ENCODE measurements around the gene SLC25A1. TPM values are rescaled to one million over a fixed set of nuclear protein-coding genes. Genes with fewer than 3 reads are reported as not detected.

The SLC25A1 gene
- total RNA-seq, 1 experiment from 2014 or later: 151 TPM

GRCh38 chr22:19148417-19149046 lies 30.0 kb downstream of the SLC25A1 start:
- Histone ChIP-seq H3K9me3 (ENCODE audit: control insufficient read depth, low read depth, low read length) (no peaks in the 10 kb centered on the region), H2AK5ac (ENCODE audit: insufficient read length, low read length) (no peak overlapping the region), H3K4me2 (ENCODE audit: insufficient read depth, insufficient read length, low read length) (peak overlapping the region; percentile 24), H4K91ac (ENCODE audit: insufficient read length, low read depth, low read length) (no peak overlapping the region), H3T11ph (ENCODE audit: low read length) (no peak overlapping the region), H2AFZ (ENCODE audit: low read length) (no peak overlapping the region), H2BK5ac (ENCODE audit: insufficient read length, low read length) (no peak overlapping the region), H3K27ac (ENCODE audit: insufficient read length, low read depth, low read length) (no peak overlapping the region), H4K20me1 (ENCODE audit: control insufficient read depth, insufficient read depth, insufficient read length) (no peaks in the 10 kb centered on the region), H4K5ac (ENCODE audit: insufficient read length, low read depth, low read length) (no peak overlapping the region), H2BK120ac (ENCODE audit: low read depth, low read length, poor library complexity, severe bottlenecking) (no peak overlapping the region), H3K18ac (ENCODE audit: insufficient read length, low read depth, low read length) (no peak overlapping the region), H2BK20ac (ENCODE audit: low read depth, low read length, poor library complexity, severe bottlenecking) (no peak overlapping the region), H3K79me1 (ENCODE audit: insufficient read depth, low read depth, low read length, poor library complexity, severe bottlenecking) (no peaks in the 10 kb centered on the region), H3K79me2 (ENCODE audit: insufficient read depth, low read length) (peaks cover 3% of the 10 kb centered on the region; the same call in 1 of the 2 replicates), H2BK15ac (ENCODE audit: low read depth, low read length) (no peak overlapping the region), H3K23me2 (ENCODE audit: insufficient read length, low read depth, low read length, poor library complexity, severe bottlenecking) (peaks cover 8% of the 10 kb centered on the region), H3K23ac (ENCODE audit: insufficient read length, low read depth, low read length) (no peak overlapping the region), H3K56ac (ENCODE audit: insufficient read length, low read depth, low read length) (no peak overlapping the region), H3K27me3 (ENCODE audit: insufficient read depth, low read length) (peaks cover 46% of the 10 kb centered on the region), H2BK12ac (ENCODE audit: insufficient read length, low read depth, low read length) (no peak overlapping the region), H3K4ac (ENCODE audit: low read depth, low read length) (no peak overlapping the region), H3K4me1 (ENCODE audit: insufficient read depth, low read length) (no peaks in the 10 kb centered on the region), H3K9ac (ENCODE audit: extremely low read depth, insufficient read length, low read length) (no peak overlapping the region), H3K14ac (ENCODE audit: insufficient read depth, low read length) (no peak overlapping the region), H4K8ac (replicated peaks; ENCODE audit: insufficient read length, low read depth, low read length) (no peak overlapping the region)
- whole genome bisulfite sequencing (ENCODE audit: extremely low coverage, insufficient read length, low lambda C conversion rate): no CpG with 5 or more reads among the region's 33 CpGs
- Mint-ChIP-seq H3K4me1 (peaks cover 17 to 26% of the 10 kb centered on the region in 2 experiments), H3K27me3 (ENCODE audit: low read depth) (peaks cover 69% of the 10 kb centered on the region), H3K9me3 (peaks cover 13% of the 10 kb centered on the region in 2 experiments), H3K4me3 (peak overlapping the region in 1 of 2 experiments; percentile 76; a peak in 1 of 5 replicates), H3K27ac (no peak overlapping the region; a peak in 1 of 7 replicates), H3K36me3 (ENCODE audit: insufficient read depth in 1 of 3, low read depth in 3 of 3) (peaks cover 4 to 9% (median 5%) of the 10 kb centered on the region in 3 experiments; a peak in 6 of 7 replicates)
- DNase-seq: no peak
- TF ChIP-seq, protein P1, sequence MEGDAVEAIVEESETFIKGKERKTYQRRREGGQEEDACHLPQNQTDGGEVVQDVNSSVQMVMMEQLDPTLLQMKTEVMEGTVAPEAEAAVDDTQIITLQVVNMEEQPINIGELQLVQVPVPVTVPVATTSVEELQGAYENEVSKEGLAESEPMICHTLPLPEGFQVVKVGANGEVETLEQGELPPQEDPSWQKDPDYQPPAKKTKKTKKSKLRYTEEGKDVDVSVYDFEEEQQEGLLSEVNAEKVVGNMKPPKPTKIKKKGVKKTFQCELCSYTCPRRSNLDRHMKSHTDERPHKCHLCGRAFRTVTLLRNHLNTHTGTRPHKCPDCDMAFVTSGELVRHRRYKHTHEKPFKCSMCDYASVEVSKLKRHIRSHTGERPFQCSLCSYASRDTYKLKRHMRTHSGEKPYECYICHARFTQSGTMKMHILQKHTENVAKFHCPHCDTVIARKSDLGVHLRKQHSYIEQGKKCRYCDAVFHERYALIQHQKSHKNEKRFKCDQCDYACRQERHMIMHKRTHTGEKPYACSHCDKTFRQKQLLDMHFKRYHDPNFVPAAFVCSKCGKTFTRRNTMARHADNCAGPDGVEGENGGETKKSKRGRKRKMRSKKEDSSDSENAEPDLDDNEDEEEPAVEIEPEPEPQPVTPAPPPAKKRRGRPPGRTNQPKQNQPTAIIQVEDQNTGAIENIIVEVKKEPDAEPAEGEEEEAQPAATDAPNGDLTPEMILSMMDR (conservative IDR thresholded peaks at IDR 0.05): no peak

Measured in H9 (cell line).